Endothelial cell (in vitro differentiated cells): Measurements from ENCODE around the gene ELF4. TPM values are rescaled to one million over a fixed set of nuclear protein-coding genes. Genes with fewer than 3 reads are reported as not detected.

Experiments
- DNase-seq: peaks from one replicate; pipeline ENCODE4 v3.0.0; 2021; ENCODE audit warnings: low spot score
- H3K27ac Mint-ChIP-seq: one replicate; pipeline ENCODE4 v1.8.0; 2021; ENCODE audit warnings: mixed read lengths, inconsistent platforms; ENCODE audit not compliant: unreplicated experiment
- H3K27me3 Mint-ChIP-seq: one replicate; pipeline ENCODE4 v1.8.0; 2021; ENCODE audit warnings: mild to moderate bottlenecking, moderate library complexity, mixed read lengths, inconsistent platforms; ENCODE audit not compliant: unreplicated experiment
- H3K36me3 Mint-ChIP-seq: one replicate; pipeline ENCODE4 v1.8.0; 2021; ENCODE audit warnings: mild to moderate bottlenecking, low read depth, mixed read lengths, inconsistent platforms; ENCODE audit not compliant: unreplicated experiment
- H3K4me1 Mint-ChIP-seq: one replicate; pipeline ENCODE4 v1.8.0; 2021; ENCODE audit warnings: mild to moderate bottlenecking, mixed read lengths, inconsistent platforms; ENCODE audit not compliant: unreplicated experiment
- H3K4me3 Mint-ChIP-seq: one replicate; pipeline ENCODE4 v1.8.0; 2021; ENCODE audit warnings: mild to moderate bottlenecking, mixed read lengths, inconsistent platforms; ENCODE audit not compliant: unreplicated experiment
- H3K9me3 Mint-ChIP-seq: one replicate; pipeline ENCODE4 v1.8.0; 2021; ENCODE audit warnings: mixed read lengths, inconsistent platforms; ENCODE audit not compliant: unreplicated experiment
- CTCF ChIP-seq: fragments of 200-600 bp; sonication (generic); IDR thresholded peaks from one replicate; pipeline ENCODE4 v1.5.0; 2021; ENCODE audit warnings: antibody characterized with exemption; ENCODE audit not compliant: unreplicated experiment
- total RNA-seq: library from RNA; stranded (reverse); fragmentation: NEBNext Ultra II Directional; extraction: Animal tissue kit (Norgen Biotek cat#: 25700); gene quantifications from one replicate; pipeline ENCODE4 v1.2.1, GENCODE V29; 2021; ENCODE audit not compliant: unreplicated experiment

The ELF4 gene
- total RNA-seq, 1 donor from 2014 or later = 23.6 TPM

DNA sequence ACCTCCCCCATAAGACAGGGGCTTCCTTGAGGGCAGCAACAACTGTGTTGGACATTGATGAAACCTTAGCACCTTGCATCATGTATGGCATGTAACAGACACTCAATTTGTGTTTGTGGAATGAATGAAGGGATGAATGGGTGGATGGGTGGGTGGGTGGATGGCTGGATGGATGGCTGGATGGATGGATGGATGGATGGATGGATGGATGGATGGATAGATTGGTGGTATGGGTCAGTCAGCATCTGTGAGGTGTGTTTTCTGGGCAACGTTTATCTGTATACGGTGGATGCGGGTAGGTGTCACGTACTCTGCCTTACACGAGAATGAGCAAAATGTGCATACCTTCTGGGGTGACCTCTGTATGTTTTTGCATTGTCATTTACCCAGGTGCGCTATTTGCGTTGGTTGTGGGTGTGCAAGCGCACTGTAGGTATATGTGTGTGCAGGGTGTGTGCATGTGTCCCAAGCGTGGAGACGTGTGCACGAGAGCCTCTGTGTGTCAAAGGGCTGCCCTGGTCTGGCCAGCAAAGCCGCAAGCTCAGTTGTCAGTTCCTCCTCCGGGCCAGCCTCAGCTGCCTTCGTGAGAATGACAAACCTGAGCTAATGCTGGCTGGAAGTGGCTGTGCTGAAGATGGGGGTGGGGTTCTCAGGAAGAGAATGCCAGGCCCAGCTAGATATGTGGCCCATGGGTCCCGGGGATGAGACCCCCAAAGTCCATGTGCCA is 26.5 kb downstream of the ELF4 start:
- H3K27me3 Mint-ChIP-seq = peaks cover under 1% of the 10 kb centered on the region
- peaks cover 25% of the 10 kb centered on the region for H3K4me1 Mint-ChIP-seq
- H3K27ac Mint-ChIP-seq = no peak overlapping the region
- no peak for DNase-seq
- TF ChIP-seq CTCF = no peak
- H3K4me3 Mint-ChIP-seq = no peak overlapping the region
- H3K9me3 Mint-ChIP-seq = no peaks in the 10 kb centered on the region
- H3K36me3 Mint-ChIP-seq = peaks cover 6% of the 10 kb centered on the region

DNA sequence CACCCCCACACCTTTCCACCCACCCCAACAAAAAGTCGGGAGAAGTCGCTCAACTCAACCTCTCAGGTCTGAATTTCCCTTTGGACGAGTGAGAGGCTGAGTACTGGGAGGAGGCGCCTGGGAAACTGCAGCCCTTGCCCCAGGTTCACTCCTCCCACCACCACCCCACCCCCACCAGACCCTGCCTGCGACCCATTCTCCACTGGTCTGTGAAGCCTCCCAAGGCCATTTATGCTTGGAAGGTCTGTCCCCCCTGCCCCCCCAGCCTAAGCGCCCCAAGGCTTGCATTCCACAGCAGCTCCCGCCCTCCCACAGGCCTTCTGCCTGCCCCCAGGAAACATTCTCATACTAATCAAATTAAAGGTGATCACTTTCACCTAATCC is 27.2 kb downstream of the ELF4 start:
- Mint-ChIP-seq H3K27ac (no peak overlapping the region), H3K9me3 (no peaks in the 10 kb centered on the region), H3K4me1 (peaks cover 25% of the 10 kb centered on the region)

DNA sequence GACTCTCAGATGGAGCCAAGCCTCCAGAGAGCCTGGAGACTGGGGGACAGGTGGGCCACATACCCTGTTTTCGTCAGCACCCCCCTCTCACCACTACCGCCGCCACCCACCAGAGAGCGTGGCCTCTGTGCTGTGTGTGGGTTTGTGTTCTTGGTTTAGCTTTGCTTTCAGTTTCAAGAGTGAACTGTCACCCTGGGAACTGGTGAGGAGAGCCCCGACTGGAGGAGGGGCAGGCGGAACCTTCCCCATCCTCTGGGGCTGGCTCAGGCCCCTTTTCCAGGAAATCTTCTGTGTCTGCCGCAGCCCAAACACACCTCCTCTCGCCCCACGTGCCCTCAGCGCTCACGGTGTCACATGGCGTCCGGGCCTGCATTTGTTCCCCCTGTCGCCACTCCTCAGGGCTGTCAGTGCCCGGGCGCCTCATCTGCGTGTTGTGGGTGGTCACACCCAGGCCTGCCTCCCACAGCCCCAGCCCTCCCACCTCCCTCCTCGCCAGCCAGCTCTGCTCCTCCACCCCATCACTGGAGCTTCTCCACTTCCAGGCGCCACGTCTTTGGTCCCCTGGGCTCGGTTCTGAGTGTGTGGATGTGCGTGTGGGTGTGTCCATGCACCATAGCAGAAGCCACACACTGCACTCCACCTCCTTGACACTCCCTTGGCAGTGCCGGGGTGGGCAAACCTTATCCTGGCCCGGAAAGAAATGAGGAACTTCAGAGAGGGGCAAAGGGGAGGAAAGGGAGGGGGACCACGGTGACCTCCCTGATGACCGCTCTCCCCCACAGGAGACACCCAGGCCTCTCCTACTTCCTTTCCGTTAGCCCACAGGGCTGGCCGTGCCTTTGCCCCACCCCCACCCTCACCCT is 27.8 kb downstream of the ELF4 start:
- DNase-seq = no peak
- Mint-ChIP-seq H3K27me3 (peaks cover 2% of the 10 kb centered on the region), H3K9me3 (no peaks in the 10 kb centered on the region), H3K36me3 (peaks cover 8% of the 10 kb centered on the region), H3K4me1 (peaks cover 21% of the 10 kb centered on the region), H3K27ac (no peak overlapping the region), H3K4me3 (no peak overlapping the region)
- TF ChIP-seq CTCF = no peak

More for the DNA sequence above, 27.2 kb downstream of the ELF4 start:
- Mint-ChIP-seq H3K27me3 (peaks cover 2% of the 10 kb centered on the region), H3K36me3 (peaks cover 8% of the 10 kb centered on the region), H3K4me3 (no peak overlapping the region)
- no peak for TF ChIP-seq CTCF
- no peak for DNase-seq

GRCh38 chrX:130081421-130082045 is 28.8 kb downstream of the ELF4 start:
- no peak for TF ChIP-seq CTCF
- no peak for DNase-seq
- peaks cover 2% of the 10 kb centered on the region for H3K27me3 Mint-ChIP-seq
- no peaks in the 10 kb centered on the region for H3K9me3 Mint-ChIP-seq
- peaks cover 21% of the 10 kb centered on the region for H3K4me1 Mint-ChIP-seq
- no peak overlapping the region for H3K4me3 Mint-ChIP-seq
- H3K36me3 Mint-ChIP-seq = peaks cover 8% of the 10 kb centered on the region
- H3K27ac Mint-ChIP-seq = peak overlapping the region; percentile 43
